ENCODE measurements around the gene FRMD4A.

Gene FRMD4A

DNA sequence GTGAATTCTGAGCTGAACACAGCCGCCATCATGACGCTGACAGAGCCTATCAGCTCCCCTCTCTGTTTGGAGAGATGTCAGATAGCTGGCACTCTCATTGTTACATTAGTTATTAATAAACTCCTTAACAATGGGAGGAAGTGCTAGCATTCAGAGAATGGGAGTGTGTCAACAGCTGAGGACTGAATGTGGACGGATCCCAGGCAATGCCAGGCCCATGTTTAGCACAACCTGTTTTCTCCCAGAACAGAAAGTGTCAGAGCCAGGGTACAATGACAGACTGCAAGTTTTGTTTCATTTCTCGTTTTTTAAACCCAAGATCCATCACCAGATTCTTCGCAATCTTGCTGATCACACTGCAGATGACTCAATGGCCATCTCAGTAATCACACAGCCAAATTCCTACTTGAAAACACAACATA, 644.4 kb downstream of the FRMD4A start:
- no peak overlapping the region for H3K4me3 ChIP-seq (ENCODE audit: low read depth, low read length)

DNA sequence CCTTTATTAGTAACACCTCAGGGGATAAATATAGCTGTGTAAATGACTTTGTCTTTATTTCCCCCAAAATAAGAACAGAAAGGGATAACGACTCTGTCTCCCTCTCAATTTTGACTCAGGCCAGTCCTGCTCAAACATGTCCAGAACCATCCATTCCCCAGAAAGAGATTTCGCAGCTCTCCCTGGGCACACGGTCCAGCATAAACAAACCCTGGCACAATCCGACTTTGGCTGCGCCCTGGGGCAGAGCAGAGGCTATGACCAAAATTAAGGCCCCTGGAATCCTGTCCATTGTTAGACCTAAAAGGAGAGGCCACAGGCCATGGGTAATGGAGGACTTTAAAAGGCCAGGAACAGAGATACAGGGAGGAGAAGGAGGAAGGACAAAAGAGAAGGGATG, 644.8 kb downstream of the FRMD4A start:
- Histone ChIP-seq H3K27ac (peak overlapping the region; percentile 75), H3K27me3 (replicated peaks) (no peaks in the 10 kb centered on the region), H3K36me3 (replicated peaks) (peaks cover 83% of the 10 kb centered on the region), H3K4me3 (ENCODE audit: low read depth, low read length) (no peak overlapping the region)
- no peak for DNase-seq
- in situ Hi-C loops (cut with HindIII; ENCODE audit: low pct_ligation_motif_present, low sequenced_read_pairs) = no loop called here
- TF ChIP-seq, protein P1, sequence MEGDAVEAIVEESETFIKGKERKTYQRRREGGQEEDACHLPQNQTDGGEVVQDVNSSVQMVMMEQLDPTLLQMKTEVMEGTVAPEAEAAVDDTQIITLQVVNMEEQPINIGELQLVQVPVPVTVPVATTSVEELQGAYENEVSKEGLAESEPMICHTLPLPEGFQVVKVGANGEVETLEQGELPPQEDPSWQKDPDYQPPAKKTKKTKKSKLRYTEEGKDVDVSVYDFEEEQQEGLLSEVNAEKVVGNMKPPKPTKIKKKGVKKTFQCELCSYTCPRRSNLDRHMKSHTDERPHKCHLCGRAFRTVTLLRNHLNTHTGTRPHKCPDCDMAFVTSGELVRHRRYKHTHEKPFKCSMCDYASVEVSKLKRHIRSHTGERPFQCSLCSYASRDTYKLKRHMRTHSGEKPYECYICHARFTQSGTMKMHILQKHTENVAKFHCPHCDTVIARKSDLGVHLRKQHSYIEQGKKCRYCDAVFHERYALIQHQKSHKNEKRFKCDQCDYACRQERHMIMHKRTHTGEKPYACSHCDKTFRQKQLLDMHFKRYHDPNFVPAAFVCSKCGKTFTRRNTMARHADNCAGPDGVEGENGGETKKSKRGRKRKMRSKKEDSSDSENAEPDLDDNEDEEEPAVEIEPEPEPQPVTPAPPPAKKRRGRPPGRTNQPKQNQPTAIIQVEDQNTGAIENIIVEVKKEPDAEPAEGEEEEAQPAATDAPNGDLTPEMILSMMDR (IDR thresholded peaks at IDR 0.05; ENCODE audit: low read depth, low read length, missing control alignments) = no peak

More for the DNA sequence above, 644.4 kb downstream of the FRMD4A start:
- Histone ChIP-seq H3K36me3 (replicated peaks) (peaks cover 84% of the 10 kb centered on the region), H3K27ac (peak overlapping the region; percentile 75), H3K27me3 (replicated peaks) (no peaks in the 10 kb centered on the region)
- in situ Hi-C loops (cut with HindIII; ENCODE audit: low pct_ligation_motif_present, low sequenced_read_pairs) = no loop called here
- DNase-seq = no peak
- TF ChIP-seq, protein P1 (IDR thresholded peaks at IDR 0.05; ENCODE audit: low read depth, low read length, missing control alignments) = no peak

DNA sequence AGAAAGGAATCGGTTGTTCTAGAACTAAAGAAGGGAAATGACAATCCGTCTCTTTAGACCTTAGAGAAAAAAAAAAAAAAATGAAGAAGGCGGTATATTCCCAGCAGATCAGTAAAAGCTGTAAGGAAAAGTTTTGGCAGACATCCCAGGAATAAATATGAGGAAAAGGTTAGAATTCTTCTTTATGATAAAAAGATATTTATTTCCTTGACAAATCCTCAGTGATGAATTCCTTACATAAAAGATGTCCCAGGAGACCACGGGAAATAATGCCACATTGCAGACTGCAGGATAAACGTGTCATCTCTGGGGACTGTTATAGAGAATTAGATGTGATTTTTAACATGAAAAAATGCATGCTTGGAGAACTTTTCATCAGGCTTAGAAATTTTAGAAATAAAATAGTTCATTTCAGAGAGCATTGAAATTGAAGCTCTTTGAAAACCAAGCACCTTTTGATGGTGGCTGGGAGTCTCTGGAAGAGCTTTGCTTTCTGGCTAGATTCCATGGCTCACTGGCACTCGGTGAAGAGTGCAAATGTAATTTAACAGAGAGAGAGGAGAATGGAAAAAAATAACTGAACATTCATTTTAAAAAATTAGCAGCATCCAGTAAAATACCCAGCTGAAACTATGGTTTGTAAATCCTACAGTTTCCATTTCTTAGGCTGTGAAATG, 645.8 kb downstream of the FRMD4A start:
- H3K4me3 ChIP-seq (ENCODE audit: low read depth, low read length) = no peak overlapping the region
- peaks cover 74% of the 10 kb centered on the region for H3K36me3 ChIP-seq (replicated peaks)
- no peaks in the 10 kb centered on the region for H3K27me3 ChIP-seq (replicated peaks)
- H3K27ac ChIP-seq = peak overlapping the region; percentile 75
- TF ChIP-seq, protein P1 (IDR thresholded peaks at IDR 0.05; ENCODE audit: low read depth, low read length, missing control alignments) = no peak
- in situ Hi-C loops (cut with HindIII; ENCODE audit: low pct_ligation_motif_present, low sequenced_read_pairs) = no loop called here
- no peak for DNase-seq

DNA sequence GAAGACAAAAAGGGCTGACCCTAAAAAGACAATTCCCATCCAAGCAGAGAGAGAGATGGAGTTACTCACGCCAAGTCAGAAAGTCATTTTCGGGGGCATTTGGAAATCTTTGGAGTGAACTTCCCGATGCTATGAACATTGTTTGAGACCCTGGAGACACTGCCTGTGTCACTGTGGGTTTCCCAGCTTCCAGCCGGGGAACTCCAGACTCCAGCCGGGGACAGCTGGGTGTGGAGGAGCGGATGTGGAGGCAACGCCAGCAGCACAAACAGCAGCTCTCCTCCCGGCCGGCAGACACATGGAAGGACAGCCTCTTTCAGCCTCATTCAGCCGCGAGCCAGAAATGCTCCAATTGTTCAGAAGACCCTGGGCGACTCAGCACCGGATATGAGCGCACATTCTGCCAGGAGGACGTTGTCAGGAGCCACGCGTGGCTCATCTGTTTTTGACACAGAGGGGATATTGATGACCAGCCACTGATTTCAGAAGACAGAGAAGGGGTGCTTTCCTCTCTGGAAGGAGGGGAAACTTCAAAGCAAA, 646.4 kb downstream of the FRMD4A start:
- peaks cover 75% of the 10 kb centered on the region for H3K36me3 ChIP-seq (replicated peaks)
- H3K27ac ChIP-seq = peak overlapping the region; percentile 75
- TF ChIP-seq, protein P1 (IDR thresholded peaks at IDR 0.05; ENCODE audit: low read depth, low read length, missing control alignments) = no peak
- peak; percentile 81 for DNase-seq
- no peaks in the 10 kb centered on the region for H3K27me3 ChIP-seq (replicated peaks)
- no peak overlapping the region for H3K4me3 ChIP-seq (ENCODE audit: low read depth, low read length)
- in situ Hi-C loops (cut with HindIII; ENCODE audit: low pct_ligation_motif_present, low sequenced_read_pairs) = no loop called here

DNA sequence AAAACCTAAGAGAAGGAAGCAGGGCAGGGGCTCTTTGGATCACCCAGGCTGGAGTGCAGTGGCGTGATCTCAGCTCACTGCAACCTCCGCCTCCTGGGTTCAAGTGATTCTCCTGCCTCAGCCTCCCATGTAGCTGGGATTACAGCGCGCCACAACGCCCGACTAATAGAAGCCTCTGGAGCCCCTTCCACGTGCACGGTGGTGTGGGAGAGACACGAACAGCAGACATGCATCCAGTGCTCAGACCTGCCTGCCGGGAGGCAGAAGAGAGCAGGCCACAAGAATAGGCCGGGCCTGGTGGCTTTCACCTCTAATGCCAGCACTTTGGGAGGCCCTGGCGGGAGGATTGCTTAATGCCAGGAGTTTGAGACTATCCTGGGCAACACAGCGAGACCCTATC, 647.7 kb downstream of the FRMD4A start:
- TF ChIP-seq, protein P1 (IDR thresholded peaks at IDR 0.05; ENCODE audit: low read depth, low read length, missing control alignments) = no peak
- Histone ChIP-seq H3K27ac (peak overlapping the region; percentile 75), H3K4me3 (ENCODE audit: low read depth, low read length) (no peak overlapping the region), H3K27me3 (replicated peaks) (no peaks in the 10 kb centered on the region), H3K36me3 (replicated peaks) (peaks cover 78% of the 10 kb centered on the region)
- DNase-seq = no peak
- in situ Hi-C loops (cut with HindIII; ENCODE audit: low pct_ligation_motif_present, low sequenced_read_pairs) = no loop called here

Data from brain microvascular endothelial cell (primary cell).